ENCODE data around the gene NUTF2.

GRCh38 chr16:67858500-67858899, 11.8 kb downstream of the NUTF2 start:
- TF ChIP-seq CTCF (IDR thresholded peaks at IDR 0.05), result no peak
- TF ChIP-seq POLR2A (IDR thresholded peaks at IDR 0.05), result no peak
- TF ChIP-seq POLR2AphosphoS5 (IDR thresholded peaks at IDR 0.05), result no peak
- no peak for TF ChIP-seq EP300 (IDR thresholded peaks at IDR 0.05)
